Activated T-helper 1 cell treated with anti-CD3 and anti-CD28 coated beads, Interleukin-12 subunit alpha, Interleukin-12 subunit beta, Interleukin-2, Interleukin-4 antibody, amounts not matched to agents 30 ng/mL and 10 ng/mL and 1 ng/mL, durations not matched to agents 14 hours and 24 hours and 36 hours (primary cell): ENCODE results near the gene ZMYND15. TPM values are rescaled to one million over a fixed set of nuclear protein-coding genes. Genes with fewer than 3 reads are reported as not detected.

ENCODE experiments used
- DNase-seq: peaks from one replicate; pipeline ENCODE4 v3.0.0; 2021; ENCODE audit warnings: low spot score
- H3K27ac Mint-ChIP-seq: one replicate; pipeline ENCODE4 v1.8.0; 2021; ENCODE audit warnings: mild to moderate bottlenecking, mixed read lengths
- H3K27me3 Mint-ChIP-seq: one replicate; pipeline ENCODE4 v1.8.0; 2022; ENCODE audit warnings: mild to moderate bottlenecking, moderate library complexity, mixed read lengths; ENCODE audit not compliant: insufficient read depth
- H3K36me3 Mint-ChIP-seq: one replicate; pipeline ENCODE4 v1.8.0; 2021; ENCODE audit warnings: low read depth, mixed read lengths
- H3K4me1 Mint-ChIP-seq: one replicate; pipeline ENCODE4 v1.8.0; 2021; ENCODE audit warnings: low read depth, mixed read lengths
- H3K4me3 Mint-ChIP-seq: one replicate; pipeline ENCODE4 v1.8.0; 2021; ENCODE audit warnings: mild to moderate bottlenecking, moderate library complexity, mixed read lengths
- H3K9me3 Mint-ChIP-seq: one replicate; pipeline ENCODE4 v1.8.0; 2021; ENCODE audit warnings: mixed read lengths
- intact Hi-C: fragments of 100-400 bp; cut with micrococcal nuclease; formaldehyde crosslinking; loops from one replicate; pipeline ENCODE4 v1.15.1; 2024
- total RNA-seq: library from RNA; stranded (reverse); gene quantifications from 2 replicates; pipeline ENCODE4 v1.2.3, GENCODE V29; 2022

The ZMYND15 gene
- total RNA-seq, 1 donor from 2014 or later = 0.18 TPM

GRCh38 chr17:4759776-4760236 lies 20.2 kb downstream of the ZMYND15 start:
- no peaks in the 10 kb centered on the region for H3K9me3 Mint-ChIP-seq
- H3K27me3 Mint-ChIP-seq = peaks cover 13% of the 10 kb centered on the region
- intact Hi-C loops = no loop called here
- no peaks in the 10 kb centered on the region for H3K36me3 Mint-ChIP-seq
- H3K27ac Mint-ChIP-seq = no peak overlapping the region
- H3K4me3 Mint-ChIP-seq = no peak overlapping the region
- no peaks in the 10 kb centered on the region for H3K4me1 Mint-ChIP-seq
- DNase-seq = no peak

DNA sequence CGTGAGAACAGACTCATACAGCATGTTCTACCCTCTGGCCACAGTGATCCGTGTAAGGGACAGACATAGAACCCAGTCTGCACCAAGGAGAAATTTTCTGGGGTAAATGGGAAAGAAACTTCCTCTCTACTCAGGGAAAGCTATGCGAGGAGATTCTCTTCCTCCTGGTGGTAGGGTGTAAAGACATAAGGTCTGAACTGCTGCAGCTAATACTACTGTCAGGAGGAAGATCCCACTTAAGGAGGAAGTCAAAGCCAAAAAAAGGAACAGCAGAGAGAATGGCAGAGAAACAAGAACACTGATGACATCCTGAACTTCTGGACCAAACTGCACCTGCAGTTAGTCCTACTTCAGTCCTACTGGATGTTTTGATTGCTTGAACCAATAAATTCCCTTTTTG lies 25.0 kb downstream of the ZMYND15 start:
- no peak overlapping the region for H3K27ac Mint-ChIP-seq

GRCh38 chr17:4766201-4766600 lies 26.6 kb downstream of the ZMYND15 start:
- Mint-ChIP-seq H3K9me3 (no peaks in the 10 kb centered on the region), H3K4me3 (no peak overlapping the region), H3K27me3 (peaks cover 7% of the 10 kb centered on the region), H3K4me1 (peaks cover 5% of the 10 kb centered on the region), H3K36me3 (no peaks in the 10 kb centered on the region), H3K27ac (no peak overlapping the region)
- intact Hi-C loops = no loop called here
- no peak for DNase-seq

More for the DNA sequence above, 25.0 kb downstream of the ZMYND15 start:
- no peaks in the 10 kb centered on the region for H3K4me1 Mint-ChIP-seq
- intact Hi-C loops = no loop called here
- H3K36me3 Mint-ChIP-seq = no peaks in the 10 kb centered on the region
- peaks cover 4% of the 10 kb centered on the region for H3K27me3 Mint-ChIP-seq
- H3K9me3 Mint-ChIP-seq = no peaks in the 10 kb centered on the region
- no peak overlapping the region for H3K4me3 Mint-ChIP-seq
- no peak for DNase-seq

DNA sequence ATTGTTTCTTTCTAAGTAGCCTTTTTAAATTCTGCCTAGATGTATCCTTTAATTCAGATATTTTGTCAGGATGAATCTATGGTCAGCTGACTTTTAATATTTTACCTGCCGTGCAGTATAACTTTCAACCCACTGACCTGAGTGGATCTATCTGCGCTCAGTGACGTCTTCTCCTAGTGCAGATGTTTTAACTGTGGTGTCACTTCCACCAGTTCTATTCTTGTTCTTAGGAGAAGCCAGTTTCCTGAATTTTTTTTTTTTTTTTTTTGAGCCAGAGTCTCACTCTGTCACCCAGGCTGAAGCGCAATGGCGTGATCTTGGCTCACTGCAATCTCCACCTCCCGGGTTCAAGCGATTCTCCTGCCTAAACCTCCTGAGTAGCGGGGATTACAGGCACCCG lies 27.1 kb downstream of the ZMYND15 start:
- peaks cover 11% of the 10 kb centered on the region for H3K27me3 Mint-ChIP-seq
- H3K4me3 Mint-ChIP-seq = no peak overlapping the region
- H3K4me1 Mint-ChIP-seq = peaks cover 10% of the 10 kb centered on the region
- no peaks in the 10 kb centered on the region for H3K9me3 Mint-ChIP-seq
- DNase-seq = no peak
- no peak overlapping the region for H3K27ac Mint-ChIP-seq
- no peaks in the 10 kb centered on the region for H3K36me3 Mint-ChIP-seq
- intact Hi-C loops = no loop called here

- no peak for DNase-seq
- H3K9me3 Mint-ChIP-seq = no peaks in the 10 kb centered on the region
Observed at GRCh38 chr17:4768298-4768697, 28.7 kb downstream of the ZMYND15 start.

DNA sequence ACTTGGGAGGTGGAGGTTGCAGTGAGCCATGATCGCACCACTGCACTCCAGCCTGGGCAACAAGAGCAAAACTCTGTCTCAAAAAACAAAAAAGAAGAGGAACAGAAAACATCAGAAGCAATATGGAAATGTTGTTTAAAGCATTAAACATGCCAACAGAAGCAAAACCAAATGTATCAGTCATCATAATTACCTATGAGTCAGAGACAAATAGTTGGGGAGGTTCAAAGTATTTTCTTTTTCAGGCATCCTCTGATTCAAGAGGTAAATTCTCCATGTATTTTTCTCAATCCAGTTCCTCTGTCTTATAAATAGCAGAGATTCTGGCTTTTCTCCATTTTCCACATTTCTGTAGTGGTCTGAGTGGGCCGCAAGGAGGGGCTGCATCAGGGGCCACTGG lies 30.0 kb downstream of the ZMYND15 start:
- Mint-ChIP-seq H3K27ac (no peak overlapping the region), H3K4me3 (no peak overlapping the region), H3K9me3 (no peaks in the 10 kb centered on the region), H3K4me1 (peaks cover 13% of the 10 kb centered on the region), H3K36me3 (no peaks in the 10 kb centered on the region), H3K27me3 (peaks cover 25% of the 10 kb centered on the region)
- intact Hi-C loops = no loop called here
- no peak for DNase-seq

More at GRCh38 chr17:4768298-4768697, 28.7 kb downstream of the ZMYND15 start:
- H3K36me3 Mint-ChIP-seq = no peaks in the 10 kb centered on the region
- peaks cover 15% of the 10 kb centered on the region for H3K27me3 Mint-ChIP-seq
- H3K4me1 Mint-ChIP-seq = peaks cover 13% of the 10 kb centered on the region
- H3K27ac Mint-ChIP-seq = no peak overlapping the region
- intact Hi-C loops = no loop called here
- no peak overlapping the region for H3K4me3 Mint-ChIP-seq

DNA sequence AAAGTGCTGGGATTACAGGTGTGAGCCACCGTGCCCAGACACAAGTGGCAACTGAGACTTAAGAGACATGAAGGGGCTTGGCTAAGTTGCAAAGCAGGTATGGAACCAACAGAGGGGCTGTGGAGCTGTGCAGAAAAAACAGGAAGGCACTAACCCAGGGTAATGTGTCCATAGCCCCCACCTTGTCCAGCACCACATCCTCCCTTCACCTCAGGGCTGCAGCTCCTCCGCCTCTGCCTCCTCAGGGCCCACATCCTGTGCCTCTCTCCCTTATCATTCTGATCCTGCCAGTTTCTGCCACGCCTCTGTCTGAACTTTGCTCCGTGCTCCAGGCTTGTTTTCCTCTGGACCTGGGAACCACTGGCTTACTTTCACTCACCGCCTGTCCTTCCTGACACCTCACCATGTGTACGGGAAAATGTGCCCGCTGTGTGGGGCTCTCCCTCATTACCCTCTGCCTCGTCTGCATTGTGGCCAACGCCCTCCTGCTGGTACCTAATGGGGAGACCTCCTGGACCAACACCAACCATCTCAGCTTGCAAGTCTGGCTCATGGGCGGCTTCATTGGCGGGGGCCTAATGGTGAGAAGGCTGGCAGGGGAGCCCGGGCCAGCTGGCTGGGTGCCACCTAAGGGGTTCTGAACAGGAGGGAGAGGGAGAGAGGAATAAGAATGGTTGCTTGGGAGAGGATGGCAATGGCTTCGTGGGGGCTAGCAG lies 32.0 kb downstream of the ZMYND15 start, which contains the start of gene TM4SF5:
TSS of gene TM4SF5 (plus strand) at position 368 of the 716 bp plus-strand sequence. CDS start at position 405, 37 bp downstream.
- Mint-ChIP-seq H3K36me3 (no peaks in the 10 kb centered on the region), H3K4me1 (peaks cover 13% of the 10 kb centered on the region), H3K27ac (no peak within 1 kb of the TSS), H3K27me3 (peaks cover 25% of the 10 kb centered on the region), H3K4me3 (no peak within 1 kb of the TSS), H3K9me3 (no peaks in the 10 kb centered on the region)
- DNase-seq = no peak
- intact Hi-C loops = no loop called here

GRCh38 chr17:4772235-4772613 lies 32.6 kb downstream of the ZMYND15 start:
- no peak for DNase-seq
- no peak overlapping the region for H3K27ac Mint-ChIP-seq
- H3K27me3 Mint-ChIP-seq = peaks cover 28% of the 10 kb centered on the region
- H3K36me3 Mint-ChIP-seq = no peaks in the 10 kb centered on the region
- intact Hi-C loops = no loop called here
- H3K9me3 Mint-ChIP-seq = no peaks in the 10 kb centered on the region
- H3K4me3 Mint-ChIP-seq = no peak overlapping the region
- peaks cover 13% of the 10 kb centered on the region for H3K4me1 Mint-ChIP-seq

DNA sequence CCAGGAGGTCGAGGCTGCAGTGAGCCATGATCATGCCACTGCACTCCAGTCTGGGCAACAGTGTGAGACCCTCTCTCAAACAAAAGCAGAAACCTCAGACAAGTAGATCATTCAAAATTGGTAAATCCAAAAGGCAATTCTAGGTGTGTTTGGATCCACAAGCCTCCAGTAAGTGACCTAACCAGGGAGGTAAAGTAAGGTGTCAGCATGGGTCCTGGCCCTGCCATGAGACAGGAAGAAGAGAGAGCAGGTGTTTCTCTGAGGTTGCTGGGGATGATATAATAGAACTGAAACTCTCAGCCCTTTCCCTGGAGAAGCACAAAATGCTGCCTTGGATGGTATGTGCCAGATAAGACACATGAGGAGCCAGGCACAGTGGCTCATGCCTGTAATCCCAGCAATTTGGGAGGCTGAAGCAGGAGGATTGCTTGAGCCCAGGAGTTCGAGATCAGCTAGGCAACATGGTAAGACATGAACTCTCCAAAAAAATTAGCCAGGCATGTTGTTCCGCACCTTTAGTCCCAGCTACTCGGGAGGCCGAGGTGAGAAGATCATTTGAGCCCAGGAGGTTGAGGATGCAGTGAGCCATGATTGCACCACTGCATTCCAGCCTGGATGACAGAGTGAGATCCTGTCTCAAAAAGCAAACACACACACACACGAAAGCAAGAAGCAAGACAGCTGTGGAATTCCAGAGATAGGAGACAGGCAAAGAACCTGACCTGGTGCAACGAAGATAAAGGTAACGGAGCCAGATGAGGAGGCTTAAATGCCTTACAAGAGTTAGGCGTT lies 38.5 kb downstream of the ZMYND15 start:
- no peak for DNase-seq
- intact Hi-C loops = no loop called here
- peaks cover 7% of the 10 kb centered on the region for H3K4me1 Mint-ChIP-seq
- no peak overlapping the region for H3K27ac Mint-ChIP-seq
- H3K4me3 Mint-ChIP-seq = no peak overlapping the region
- peaks cover 33% of the 10 kb centered on the region for H3K27me3 Mint-ChIP-seq
- no peaks in the 10 kb centered on the region for H3K9me3 Mint-ChIP-seq
- no peaks in the 10 kb centered on the region for H3K36me3 Mint-ChIP-seq

GRCh38 chr17:4780325-4780955 lies 40.8 kb downstream of the ZMYND15 start:
- Mint-ChIP-seq H3K4me3 (no peak overlapping the region), H3K27ac (no peak overlapping the region), H3K4me1 (peaks cover 9% of the 10 kb centered on the region), H3K27me3 (peaks cover 42% of the 10 kb centered on the region), H3K9me3 (no peaks in the 10 kb centered on the region), H3K36me3 (no peaks in the 10 kb centered on the region)
- intact Hi-C loops = no loop called here
- no peak for DNase-seq

- Mint-ChIP-seq H3K4me3 (no peak overlapping the region), H3K36me3 (no peaks in the 10 kb centered on the region), H3K27ac (no peak overlapping the region), H3K9me3 (no peaks in the 10 kb centered on the region), H3K4me1 (peaks cover 30% of the 10 kb centered on the region), H3K27me3 (peaks cover 60% of the 10 kb centered on the region)
- intact Hi-C loops = no loop called here
- no peak for DNase-seq
Observed at GRCh38 chr17:4782652-4783051, 43.0 kb downstream of the ZMYND15 start.

DNA sequence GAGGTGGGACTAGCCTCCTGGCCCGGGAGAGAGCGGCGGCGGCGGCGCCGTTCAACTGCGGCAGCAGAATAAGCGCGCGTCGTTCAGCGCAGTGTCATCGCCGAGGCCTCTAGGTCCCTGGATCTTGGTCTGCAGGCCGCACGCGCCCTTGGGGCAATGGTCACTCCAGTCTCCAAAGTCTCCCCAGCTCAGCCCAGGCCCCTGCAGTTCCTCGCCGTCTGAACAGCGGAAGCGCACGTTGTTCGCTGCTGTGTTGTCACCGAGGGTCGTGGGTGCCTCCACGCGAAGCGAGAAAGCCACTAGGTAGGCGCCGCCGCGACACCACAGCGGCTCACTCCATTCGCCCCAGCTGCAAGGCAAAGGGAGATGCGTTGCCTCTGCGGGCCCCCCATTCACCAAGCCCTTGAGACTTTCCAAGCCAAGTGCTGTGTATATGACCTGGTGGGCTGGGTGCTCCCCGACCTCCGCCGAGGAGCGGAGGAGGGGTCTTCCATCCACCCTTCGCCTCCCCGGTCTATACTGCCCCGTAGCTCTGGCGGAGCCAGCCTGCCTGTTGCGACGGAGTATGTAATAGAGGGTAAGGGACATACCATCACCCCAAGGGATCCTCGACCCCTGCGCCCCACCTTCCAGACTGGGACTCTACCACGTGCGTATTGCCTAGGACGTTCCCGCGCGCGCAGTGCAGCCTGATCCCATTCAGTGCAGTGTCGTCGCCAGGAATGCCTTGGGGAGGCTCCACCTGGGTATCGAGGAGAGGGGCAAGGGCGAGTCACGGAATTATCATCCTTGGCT lies 45.9 kb downstream of the ZMYND15 start:
- Mint-ChIP-seq H3K4me1 (peaks cover 39% of the 10 kb centered on the region), H3K9me3 (no peaks in the 10 kb centered on the region), H3K4me3 (peak overlapping the region; percentile 51), H3K36me3 (peaks cover 4% of the 10 kb centered on the region), H3K27me3 (peaks cover 63% of the 10 kb centered on the region), H3K27ac (no peak overlapping the region)
- DNase-seq = no peak
- intact Hi-C loops = loop anchor here (2.0 to 5.0 kb wide), 2 partner anchors 103 to 143 kb away; partner anchors contain the start of gene ALOX15
